GM23248 (cell line): ENCODE results near the gene TMEM250. TPM values are rescaled to one million over a fixed set of nuclear protein-coding genes. Genes with fewer than 3 reads are reported as not detected.
A peak's percentile ranks its signal among the peaks of the same experiment; 100 is the strongest.

Experiments
- DNase-seq: peaks from one replicate; pipeline ENCODE4 v3.0.0-alpha.2; 2015
- H2AFZ ChIP-seq: fragments of 200-600 bp; sonication (generic); 2 replicates; pipeline ENCODE4 v1.6.1; 2016; ENCODE audit warnings: antibody characterized with exemption
- H3F3A ChIP-seq: fragments of 200-600 bp; sonication (generic); 2 replicates; pipeline ENCODE4 v1.6.1; 2016; ENCODE audit warnings: mild to moderate bottlenecking, antibody characterized with exemption, mixed run types; ENCODE audit not compliant: insufficient read depth
- H3K27ac ChIP-seq: fragments of 200-600 bp; sonication (generic); 2 replicates; pipeline ENCODE4 v1.5.1; 2016; ENCODE audit warnings: mild to moderate bottlenecking
- H3K27me3 ChIP-seq: fragments of 200-600 bp; sonication (generic); replicated peaks from 2 replicates; pipeline ENCODE4 v1.6.1; 2016; ENCODE audit warnings: mild to moderate bottlenecking; ENCODE audit not compliant: insufficient read depth
- H3K36me3 ChIP-seq: fragments of 200-600 bp; sonication (generic); 2 replicates; pipeline ENCODE4 v1.6.1; 2016; ENCODE audit warnings: low read depth, mild to moderate bottlenecking
- H3K4me1 ChIP-seq: fragments of 200-600 bp; sonication (generic); 2 replicates; pipeline ENCODE4 v1.6.1; 2016; ENCODE audit warnings: mild to moderate bottlenecking; ENCODE audit not compliant: insufficient read depth
- H3K4me2 ChIP-seq: fragments of 200-600 bp; sonication (generic); one replicate; pipeline ENCODE4 v1.6.1; 2016; ENCODE audit warnings: mild to moderate bottlenecking; ENCODE audit not compliant: unreplicated experiment
- H3K4me3 ChIP-seq: fragments of 200-600 bp; sonication (generic); 2 replicates; pipeline ENCODE4 v1.5.1; 2016; ENCODE audit warnings: mild to moderate bottlenecking
- H3K79me2 ChIP-seq: fragments of 200-600 bp; sonication (generic); 2 replicates; pipeline ENCODE4 v1.6.1; 2016; ENCODE audit warnings: mild to moderate bottlenecking; ENCODE audit not compliant: insufficient read depth
- H3K9ac ChIP-seq: fragments of 200-600 bp; sonication (generic); 2 replicates; pipeline ENCODE4 v1.6.1; 2016; ENCODE audit warnings: mild to moderate bottlenecking
- H3K9me2 ChIP-seq: fragments of 200-600 bp; sonication (generic); 2 replicates; pipeline ENCODE4 v1.6.1; 2016; ENCODE audit warnings: mixed run types, mild to moderate bottlenecking, moderate library complexity; ENCODE audit not compliant: insufficient read depth
- H3K9me3 ChIP-seq: fragments of 200-600 bp; sonication (generic); one replicate; pipeline ENCODE4 v1.6.1; 2017; ENCODE audit warnings: low read depth
- H4K20me1 ChIP-seq: fragments of 200-600 bp; sonication (generic); 2 replicates; pipeline ENCODE4 v1.6.0; 2016; ENCODE audit not compliant: insufficient read depth
- EZH2 ChIP-seq: fragments of 200-600 bp; sonication (generic); IDR thresholded peaks from 2 replicates; pipeline ENCODE4 v1.6.1; 2018; ENCODE audit warnings: antibody characterized with exemption, mild to moderate bottlenecking; ENCODE audit not compliant: insufficient read depth, poor library complexity, severe bottlenecking
- EZH2phosphoT487 ChIP-seq: fragments of 200-600 bp; sonication (generic); IDR thresholded peaks from 2 replicates; pipeline ENCODE4 v1.6.1; 2018; ENCODE audit warnings: antibody characterized with exemption, moderate library complexity, mild to moderate bottlenecking, low read depth; ENCODE audit not compliant: insufficient read depth
- WGBS, 2 experiments: methylation state at CpG; one replicate each; pipeline ENCODE4 v1.1.6; 2015 to 2017; ENCODE audit warnings: low lambda C conversion rate in 2 of 2, low coverage in 1 of 2; ENCODE audit errors: missing lambda C conversion rate in 2 of 2; 5-methylcytosine and 5-hydroxymethylcytosine counted together
- in situ Hi-C: fragments of 300-500 bp; cut with MboI; formaldehyde crosslinking; loops from 2 replicates; pipeline ENCODE4 v1.15.0; 2020
- polyA plus RNA-seq: library from polyadenylated mRNA; unstranded; fragments of >200 nt; fragmentation: Nextera tagmentation; extraction: Ambion mirVana; gene quantifications from 2 replicates; pipeline ENCODE4 v1.2.1, GENCODE V29; 2016
- total RNA-seq: library from RNA; depleted of rRNA; stranded (reverse); fragments of >200 nt; shearing (Covaris generic); gene quantifications from 2 replicates; pipeline ENCODE4 v1.2.3, GENCODE V29; 2014

The TMEM250 gene
- total and polyA plus RNA-seq, 2 experiments from 2014 or later: 25.9 to 69.7 TPM

- Histone ChIP-seq H4K20me1 (no peaks in the 10 kb centered on the region), H3K4me3 (no peak overlapping the region), H3K4me1 (no peaks in the 10 kb centered on the region), H3K36me3 (no peaks in the 10 kb centered on the region), H3K79me2 (no peaks in the 10 kb centered on the region), H2AFZ (no peak overlapping the region), H3K27me3 (peaks cover 81% of the 10 kb centered on the region), H3K9ac (no peak overlapping the region), H3K4me2 (no peak overlapping the region), H3K9me3 (no peaks in the 10 kb centered on the region), H3F3A (no peaks in the 10 kb centered on the region), H3K9me2 (no peaks in the 10 kb centered on the region), H3K27ac (no peak overlapping the region)
- TF ChIP-seq EZH2 (peak; percentile 75), EZH2phosphoT487 (no peak)
- in situ Hi-C loops: no loop called here
- DNase-seq: no peak
- 29 to 32% methylated on average over 29 to 31 of the region's 31 CpGs for WGBS, 2 experiments
These were observed 13.2 kb upstream of the TMEM250 start for GRCh38 chr9:136131629-136132511.

DNA sequence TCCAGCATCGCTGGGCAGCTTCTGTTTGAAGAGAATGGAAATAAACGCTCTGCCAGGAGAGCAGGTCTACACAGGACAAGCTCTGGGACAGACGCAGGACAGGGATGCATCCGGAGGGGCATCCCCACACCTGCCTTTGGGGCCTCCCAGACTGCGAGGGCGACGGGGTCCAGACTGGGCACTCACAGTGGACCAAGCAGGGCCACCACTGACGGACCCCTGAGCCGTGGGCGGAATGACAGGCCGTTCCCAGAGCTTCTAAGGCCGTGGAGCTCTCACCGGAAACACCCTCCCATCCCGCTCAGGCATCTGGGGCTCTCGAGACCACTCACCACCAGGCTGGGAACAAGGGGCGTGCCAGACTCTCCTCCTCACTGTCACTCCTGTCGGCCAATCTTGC lies 10.5 kb upstream of the TMEM250 start:
- H3K4me1 ChIP-seq: no peaks in the 10 kb centered on the region
- H3K9me3 ChIP-seq: no peaks in the 10 kb centered on the region
- TF ChIP-seq EZH2phosphoT487: no peak
- TF ChIP-seq EZH2: peak; percentile 42
- H4K20me1 ChIP-seq: no peaks in the 10 kb centered on the region
- H3K9me2 ChIP-seq: no peaks in the 10 kb centered on the region
- H3K4me3 ChIP-seq: no peak overlapping the region
- H3K27me3 ChIP-seq: peaks cover 66% of the 10 kb centered on the region
- in situ Hi-C loops: no loop called here
- H3K27ac ChIP-seq: no peak overlapping the region
- 40 to 42% methylated on average over 17 of the region's 17 CpGs for WGBS, 2 experiments
- no peaks in the 10 kb centered on the region for H3F3A ChIP-seq
- no peak for DNase-seq
- no peak overlapping the region for H3K9ac ChIP-seq
- no peak overlapping the region for H2AFZ ChIP-seq
- H3K36me3 ChIP-seq: no peaks in the 10 kb centered on the region
- H3K4me2 ChIP-seq: no peak overlapping the region
- H3K79me2 ChIP-seq: no peaks in the 10 kb centered on the region

GRCh38 chr9:136128436-136128835 lies 9.8 kb upstream of the TMEM250 start:
- no peak for DNase-seq

DNA sequence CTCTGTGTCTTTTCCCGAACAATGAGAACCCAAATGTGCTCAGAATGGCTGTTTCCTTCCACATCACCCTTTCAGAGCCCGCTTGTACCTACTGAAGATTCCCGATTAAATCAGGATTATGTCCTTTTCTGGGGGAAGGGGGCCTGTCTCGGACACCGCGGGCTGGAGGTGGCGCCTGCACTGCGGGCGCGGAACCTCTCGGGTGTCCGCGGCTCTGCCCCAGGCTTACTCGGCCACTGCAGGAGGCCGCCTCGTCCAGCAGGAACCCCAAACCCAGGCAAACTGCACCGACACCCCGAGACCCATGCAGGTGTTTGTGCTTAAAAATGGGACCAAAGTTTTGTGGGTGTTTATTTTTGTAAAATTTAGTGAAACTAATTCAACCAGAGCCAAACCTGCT lies 8.6 kb upstream of the TMEM250 start:
- TF ChIP-seq EZH2phosphoT487 (no peak), EZH2 (no peak)

More at GRCh38 chr9:136128436-136128835, 9.8 kb upstream of the TMEM250 start:
- 72 to 75% methylated on average over 17 of the region's 17 CpGs for WGBS, 2 experiments
- Histone ChIP-seq H2AFZ (no peak overlapping the region), H4K20me1 (no peaks in the 10 kb centered on the region), H3F3A (no peaks in the 10 kb centered on the region), H3K9ac (no peak overlapping the region), H3K27ac (no peak overlapping the region), H3K79me2 (no peaks in the 10 kb centered on the region), H3K4me2 (no peak overlapping the region), H3K9me2 (no peaks in the 10 kb centered on the region), H3K36me3 (no peaks in the 10 kb centered on the region), H3K4me3 (no peak overlapping the region), H3K27me3 (peaks cover 59% of the 10 kb centered on the region), H3K4me1 (no peaks in the 10 kb centered on the region), H3K9me3 (no peaks in the 10 kb centered on the region)
- TF ChIP-seq EZH2: no peak
- TF ChIP-seq EZH2phosphoT487: no peak
- in situ Hi-C loops: no loop called here

More for the DNA sequence above, 8.6 kb upstream of the TMEM250 start:
- Histone ChIP-seq H3F3A (no peaks in the 10 kb centered on the region), H3K9ac (no peak overlapping the region), H3K27me3 (peaks cover 52% of the 10 kb centered on the region), H2AFZ (no peak overlapping the region), H3K79me2 (no peaks in the 10 kb centered on the region), H3K27ac (no peak overlapping the region), H3K4me1 (no peaks in the 10 kb centered on the region), H3K4me3 (no peak overlapping the region), H3K36me3 (no peaks in the 10 kb centered on the region), H4K20me1 (no peaks in the 10 kb centered on the region), H3K9me2 (no peaks in the 10 kb centered on the region), H3K9me3 (no peaks in the 10 kb centered on the region), H3K4me2 (no peak overlapping the region)
- WGBS, 2 experiments: 45 to 51% methylated on average over 17 to 18 of the region's 18 CpGs
- in situ Hi-C loops: no loop called here
- no peak for DNase-seq
